Activated naive CD4-positive, alpha-beta T cell (primary cell): Measurements from ENCODE around the gene PPP1CB.

ENCODE experiments used
- DNase-seq, 4 experiments: peaks; one replicate each; lab custom pipeline; 2025; lab: John Stamatoyannopoulos, UW

PPP1CB gene

DNA sequence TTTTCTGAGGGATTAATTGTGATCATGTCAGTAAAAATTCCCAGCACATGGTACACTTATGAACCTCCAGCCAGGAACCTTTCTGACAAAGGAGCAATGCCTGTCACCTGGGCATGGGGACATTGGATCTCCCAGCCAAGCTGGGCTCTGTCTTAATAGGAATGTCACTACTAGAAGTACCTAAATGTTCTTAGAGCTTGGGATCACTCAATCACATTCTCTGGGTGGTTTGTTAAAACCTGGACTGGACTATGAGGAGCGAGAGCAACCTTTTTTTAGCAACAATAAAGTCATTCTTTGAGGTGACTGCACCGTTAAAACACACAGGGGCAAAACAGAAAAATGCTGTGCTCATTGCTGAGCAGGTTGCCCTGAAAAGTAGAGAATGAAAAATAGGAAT is 6.4 kb upstream of the PPP1CB start:
- DNase-seq = no peak

DNA sequence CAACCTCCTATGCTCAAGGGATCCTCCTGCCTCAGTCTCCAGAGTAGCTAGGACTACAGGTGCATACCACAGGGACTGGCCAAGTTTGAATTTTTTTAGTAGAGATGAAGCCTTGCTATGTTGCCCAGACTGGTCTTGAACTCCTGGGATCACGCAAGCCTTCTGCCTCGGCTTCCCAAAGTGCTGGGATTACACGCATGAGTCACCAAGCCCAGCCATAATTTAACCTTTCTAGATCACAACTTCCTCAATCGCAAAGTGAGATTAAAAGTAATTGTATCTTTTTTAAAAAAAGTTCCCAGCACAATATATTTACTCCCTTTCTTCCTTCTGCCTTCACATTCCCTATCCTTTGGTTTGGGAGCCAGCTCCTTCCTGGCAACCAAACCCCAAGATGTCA is 5.8 kb upstream of the PPP1CB start:
- no peak for DNase-seq

- DNase-seq = no peak
These were observed 5.1 kb upstream of the PPP1CB start for GRCh38 chr2:28746429-28747111.

DNA sequence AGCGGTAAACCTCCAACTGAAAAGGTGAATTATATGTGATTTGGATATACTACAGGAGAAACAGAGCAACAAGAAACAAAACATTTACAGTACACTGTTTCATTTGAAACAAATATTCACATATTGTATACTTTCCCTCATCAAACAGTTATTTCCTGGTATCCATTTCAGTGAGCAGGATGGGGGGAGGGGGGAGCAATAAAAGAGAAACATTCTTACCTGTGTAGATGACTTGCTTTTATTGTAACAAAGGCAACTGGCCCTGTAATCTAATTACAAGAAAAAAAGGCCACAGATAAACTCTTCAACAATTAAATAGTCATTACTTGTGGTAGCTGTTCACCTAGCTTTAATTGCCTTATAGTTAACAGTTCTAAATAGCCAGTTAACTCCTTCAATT is 3.9 kb upstream of the PPP1CB start:
- no peak for DNase-seq

DNA sequence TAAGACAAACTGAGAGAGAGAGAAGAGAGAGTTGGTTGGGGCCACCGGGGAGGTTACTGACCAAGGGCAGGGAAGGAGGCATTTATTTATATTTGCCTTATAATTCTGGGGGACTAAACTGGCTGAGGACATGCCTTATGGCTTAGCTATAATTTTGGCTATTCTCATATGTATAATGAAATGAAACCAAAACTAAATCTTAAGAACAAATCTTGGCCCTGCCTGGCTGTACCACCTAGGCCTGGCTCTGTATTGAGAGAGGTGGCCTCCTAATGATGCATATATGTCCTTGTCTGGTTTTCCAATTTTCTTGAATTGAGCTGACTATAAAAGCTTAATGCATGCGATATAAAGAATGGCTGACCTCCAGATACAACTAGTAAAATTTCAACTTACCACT is 3.5 kb upstream of the PPP1CB start:
- DNase-seq = no peak

GRCh38 chr2:28748941-28749340 is 2.7 kb upstream of the PPP1CB start:
- DNase-seq = no peak

DNA sequence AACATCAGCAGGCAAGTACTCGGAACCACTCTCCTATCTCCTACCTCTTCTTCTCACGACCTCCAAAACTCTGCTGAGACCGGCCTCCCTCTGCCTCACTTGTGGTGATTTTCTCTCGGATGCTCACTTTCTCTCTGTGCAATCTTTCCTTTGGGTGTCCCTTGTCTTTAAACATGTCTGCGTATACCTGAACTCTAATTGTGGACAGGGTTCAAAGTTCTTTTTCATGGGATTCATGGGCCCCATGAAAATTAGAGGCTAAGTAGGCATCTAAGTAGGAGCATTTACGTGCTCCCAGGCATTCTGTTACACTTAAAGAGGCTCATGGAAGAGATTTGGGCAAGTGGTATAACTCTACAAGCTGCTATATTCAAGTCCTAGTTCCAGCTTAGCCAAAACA is 2.1 kb upstream of the PPP1CB start:
- no peak for DNase-seq

DNA sequence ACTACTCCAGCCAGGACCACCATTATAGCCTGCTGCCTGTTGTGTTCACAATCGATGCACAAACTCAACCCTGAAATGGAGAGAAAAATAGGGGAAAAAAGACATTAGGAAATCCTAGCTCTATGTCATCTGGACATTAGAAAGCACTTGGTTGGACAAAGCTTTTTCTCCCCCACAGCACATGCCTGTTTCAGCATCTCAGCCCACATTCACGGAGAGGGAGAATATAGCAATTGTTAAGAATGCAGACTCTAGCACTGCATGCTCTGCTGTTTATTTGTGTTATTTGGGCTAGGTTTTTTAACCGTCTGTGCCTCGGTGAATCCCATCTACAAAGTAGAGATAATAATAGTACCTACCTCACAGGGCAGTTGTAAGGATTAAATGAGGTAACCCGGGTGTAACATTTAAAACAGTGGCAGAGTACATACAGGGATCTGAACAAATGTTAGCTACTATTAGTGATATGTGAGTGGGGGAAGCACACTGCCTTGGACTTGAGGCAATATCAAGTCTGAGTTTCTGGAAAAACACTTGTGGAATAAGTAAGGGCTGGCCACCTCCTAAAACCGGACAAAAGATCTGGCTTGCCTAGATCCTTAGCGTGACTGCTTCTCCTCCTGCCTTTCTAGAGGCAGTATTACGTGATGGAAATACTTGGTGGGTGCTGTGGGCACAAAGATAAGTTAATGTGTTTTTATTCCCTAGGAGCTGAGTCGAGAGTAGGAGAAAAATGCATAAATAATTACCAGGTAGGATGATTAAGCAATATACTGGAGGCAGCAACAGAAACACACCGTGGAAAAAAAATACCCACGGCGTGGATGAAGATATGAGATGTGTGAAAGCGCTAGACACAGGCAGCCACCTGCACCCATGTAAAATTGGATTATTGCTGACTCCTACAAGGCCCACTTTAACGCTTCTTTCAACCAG is 1.0 kb upstream of the PPP1CB start:
- DNase-seq = no peak

DNA sequence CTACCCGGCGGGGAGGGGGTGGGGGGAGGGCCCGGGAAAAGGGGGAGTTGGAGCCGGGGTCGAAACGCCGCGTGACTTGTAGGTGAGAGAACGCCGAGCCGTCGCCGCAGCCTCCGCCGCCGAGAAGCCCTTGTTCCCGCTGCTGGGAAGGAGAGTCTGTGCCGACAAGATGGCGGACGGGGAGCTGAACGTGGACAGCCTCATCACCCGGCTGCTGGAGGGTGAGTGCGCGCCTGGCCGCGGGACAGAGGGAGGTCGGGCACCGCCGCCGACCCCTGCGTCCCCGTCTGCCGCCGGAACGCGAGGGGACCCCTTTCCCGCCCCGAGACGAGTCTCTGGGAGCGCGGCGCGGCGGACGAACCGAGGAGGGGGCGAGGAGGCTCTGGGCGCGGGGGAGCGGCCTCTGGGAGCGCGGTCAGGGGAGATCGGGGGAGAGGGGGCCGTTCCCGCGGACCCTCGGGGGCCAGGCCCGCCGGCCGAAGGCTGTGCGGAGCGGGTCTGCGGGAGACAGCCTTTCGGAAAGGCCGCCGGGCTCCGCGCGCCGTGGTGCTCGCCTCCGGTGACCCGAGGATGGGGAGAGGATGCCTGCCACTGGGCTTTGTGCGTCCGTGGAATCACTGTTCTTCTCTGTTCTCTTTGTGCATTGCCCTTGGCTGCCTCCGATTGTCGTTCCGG is 463 bp downstream of the PPP1CB start:
- DNase-seq = peak in 2 of 4 experiments; percentile 16 to 73

GRCh38 chr2:28752631-28753376 is 1.2 kb downstream of the PPP1CB start:
- DNase-seq = no peak

DNA sequence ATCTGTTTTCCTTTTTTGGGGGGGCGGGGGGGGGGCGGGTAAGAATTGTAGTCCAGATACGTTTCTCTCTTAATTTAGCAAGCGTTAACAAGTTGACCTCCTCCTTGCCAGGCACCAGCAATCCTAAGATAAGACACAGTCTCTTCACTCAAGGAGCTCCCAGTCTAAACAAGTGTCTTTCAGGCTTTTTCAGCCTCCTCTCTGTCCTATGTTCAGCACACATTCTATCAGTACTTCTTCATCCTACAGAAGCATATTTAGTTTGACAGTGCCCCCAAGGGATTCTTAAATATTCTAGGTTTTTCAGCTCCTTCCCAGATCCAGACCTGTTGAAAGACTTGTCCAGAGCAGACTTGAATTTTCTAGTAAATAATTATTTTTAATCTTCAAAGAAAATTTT is 2.7 kb downstream of the PPP1CB start:
- no peak for DNase-seq

DNA sequence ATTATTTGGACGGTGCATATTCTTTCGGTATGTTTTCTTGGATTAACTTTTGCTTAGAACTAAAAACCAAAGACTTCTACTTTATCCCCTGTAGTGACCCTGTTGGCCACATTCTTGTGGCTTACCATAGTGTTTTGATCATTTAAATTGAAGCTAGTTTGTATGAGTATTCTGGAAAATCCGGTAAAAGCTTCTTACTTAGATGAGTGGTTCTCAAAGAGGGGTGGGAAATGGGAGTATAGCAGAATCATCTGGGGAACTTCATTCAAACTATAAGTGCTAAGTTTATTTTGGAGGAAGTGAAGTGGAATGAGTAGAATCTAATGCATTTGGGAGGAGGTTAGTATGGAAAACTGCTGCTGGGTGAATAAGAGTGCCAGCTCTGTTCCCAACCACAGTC is 3.8 kb downstream of the PPP1CB start:
- DNase-seq = no peak

DNA sequence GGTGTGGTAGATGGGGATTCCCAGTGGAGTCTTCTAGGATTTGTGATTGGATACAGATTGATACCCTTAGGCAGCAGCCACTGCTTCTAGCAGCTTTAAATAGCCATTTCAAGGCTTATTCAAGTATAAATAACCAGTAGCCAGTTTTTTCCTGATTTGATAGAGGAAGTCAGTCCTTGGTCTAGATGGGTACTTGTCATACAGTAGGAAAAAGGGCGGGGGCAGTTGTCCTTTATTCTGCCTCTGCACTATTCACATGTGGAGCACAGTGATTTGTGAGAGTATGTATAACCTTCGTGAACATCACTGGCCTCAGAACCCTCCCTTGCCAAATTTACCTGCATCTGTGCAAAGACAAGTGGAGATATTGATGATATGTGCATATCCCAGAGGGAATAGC is 6.8 kb downstream of the PPP1CB start:
- no peak for DNase-seq

GRCh38 chr2:28761420-28761819 is 9.8 kb downstream of the PPP1CB start:
- no peak for DNase-seq

DNA sequence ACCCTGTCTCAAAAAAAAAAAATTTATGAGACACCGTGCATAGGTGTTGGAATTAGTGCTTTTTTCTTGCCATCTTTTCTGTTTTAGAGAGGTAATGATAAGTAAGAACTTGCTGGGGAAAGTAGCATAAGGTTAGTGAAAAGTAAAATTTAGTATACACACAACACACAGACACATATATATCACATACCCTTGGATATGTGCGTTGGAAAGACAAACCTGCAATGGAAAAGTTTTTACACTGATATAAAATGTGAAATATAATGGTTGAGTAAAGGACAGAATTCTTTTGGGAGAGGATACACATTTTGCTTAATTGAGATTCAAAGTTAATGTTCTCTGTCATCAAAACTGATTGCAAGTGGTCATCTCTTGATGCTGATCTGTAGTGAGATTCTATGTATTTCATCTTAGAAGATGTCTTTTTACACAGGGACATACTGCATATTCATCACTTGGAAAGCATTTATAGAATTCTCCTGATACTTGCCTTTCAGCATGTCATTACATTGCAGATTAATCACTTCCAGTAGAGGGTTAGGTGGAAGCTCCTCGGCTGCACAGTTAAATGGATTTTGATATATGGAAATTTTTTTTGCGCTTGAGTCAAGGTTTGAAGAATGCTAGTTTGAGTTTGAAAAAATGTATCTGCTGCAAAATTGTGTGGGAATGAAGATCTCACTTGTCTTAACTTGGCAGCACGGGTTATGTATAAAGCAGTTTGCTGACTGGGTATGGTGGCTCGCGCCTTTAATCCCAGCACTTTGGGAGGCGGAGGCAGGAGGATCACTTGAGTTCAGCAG is 13.5 kb downstream of the PPP1CB start:
- DNase-seq = no peak

DNA sequence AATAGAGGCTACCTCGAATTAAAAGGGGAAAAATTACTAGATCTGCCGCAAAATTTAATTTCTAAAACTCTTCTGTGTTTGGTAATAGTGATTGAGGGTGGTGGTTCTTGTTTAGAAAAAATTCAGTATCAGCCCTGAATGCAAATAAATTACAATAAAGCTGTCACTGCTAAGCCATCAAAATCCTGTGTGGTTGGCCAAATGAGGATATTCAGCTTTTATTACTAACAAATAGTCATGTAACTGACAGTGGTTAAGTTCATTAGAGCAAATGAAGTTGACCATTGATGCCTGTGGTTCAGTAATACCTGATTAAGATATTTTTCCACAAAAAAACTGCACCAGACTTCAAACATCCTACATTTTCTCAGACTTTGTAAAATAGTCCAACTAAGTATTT is 14.4 kb downstream of the PPP1CB start:
- no peak for DNase-seq

- no peak for DNase-seq
These were observed 15.7 kb downstream of the PPP1CB start for GRCh38 chr2:28767337-28767736.

- DNase-seq = no peak
These were observed 16.8 kb downstream of the PPP1CB start for GRCh38 chr2:28768422-28768821.

- DNase-seq = no peak
These were observed 17.3 kb downstream of the PPP1CB start for GRCh38 chr2:28768952-28769351.

DNA sequence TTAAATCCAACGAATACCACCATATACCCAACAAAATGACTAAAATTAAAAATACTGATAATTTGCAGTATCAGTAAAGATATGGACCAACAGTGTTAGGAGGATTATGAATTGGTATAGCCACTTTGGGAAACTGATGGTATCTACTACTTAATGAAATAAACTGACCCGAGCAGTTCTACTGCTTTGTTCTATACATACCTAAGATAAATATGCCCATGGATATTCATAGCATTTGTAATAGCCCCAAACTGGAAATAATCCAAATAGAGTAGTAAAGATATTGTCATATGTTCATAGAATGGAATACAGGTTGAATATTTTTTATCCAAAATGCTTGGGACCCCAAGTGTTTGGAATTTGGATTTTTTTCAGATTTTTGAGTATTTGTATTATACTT is 20.7 kb downstream of the PPP1CB start:
- no peak for DNase-seq

DNA sequence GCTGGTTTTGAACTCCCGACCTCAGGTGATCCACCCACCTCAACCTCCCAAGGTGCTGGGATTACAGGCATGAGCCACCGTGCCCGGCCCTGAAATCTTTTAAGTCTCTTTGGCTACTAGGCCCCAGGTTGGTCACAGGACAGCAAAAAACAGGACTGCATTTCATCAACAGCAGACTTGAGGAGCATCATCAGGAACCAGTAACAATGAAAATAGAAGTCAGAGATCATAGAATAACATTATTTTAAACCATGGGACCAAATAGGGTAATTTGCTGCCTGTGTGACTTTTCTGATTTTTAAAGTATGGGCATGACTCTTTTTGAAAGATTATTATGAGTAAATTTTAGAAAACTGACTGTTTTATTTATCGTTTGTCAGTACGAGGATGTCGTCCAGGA is 24.8 kb downstream of the PPP1CB start:
- DNase-seq = no peak
